Fibroblast of the aortic adventitia (primary cell): Measurements from ENCODE around the gene PDE6B. TPM values are rescaled to one million over a fixed set of nuclear protein-coding genes. Genes with fewer than 3 reads are reported as not detected.

Experiments
- DNase-seq: peaks from one replicate; pipeline ENCODE4 v3.0.0-alpha.2; 2010; ENCODE audit warnings: low read depth
- H3K4me3 ChIP-seq: 2 replicates; pipeline ENCODE4 v1.5.1; 2011; ENCODE audit warnings: low read depth, mild to moderate bottlenecking, control low read depth, low read length, moderate library complexity
- CTCF ChIP-seq: IDR thresholded peaks from 2 replicates; pipeline ENCODE4 v1.5.1; 2011; ENCODE audit warnings: mild to moderate bottlenecking, low read length, control low read depth, inconsistent platforms; ENCODE audit not compliant: insufficient read depth
- total RNA-seq: library from RNA; depleted of rRNA; stranded (reverse); fragments of >200 nt; gene quantifications from 2 replicates; pipeline ENCODE4 v1.2.3, GENCODE V29; 2012; ENCODE audit warnings: low replicate concordance

PDE6B gene
- total RNA-seq, 1 donor = not detected

- no peak overlapping the region for H3K4me3 ChIP-seq
- peak; percentile 77 for TF ChIP-seq CTCF
- DNase-seq = peak; percentile 68
Measured at GRCh38 chr4:683982-684622, 58.7 kb downstream of the PDE6B start.

GRCh38 chr4:684623-685327, 59.4 kb downstream of the PDE6B start:
- no peak overlapping the region for H3K4me3 ChIP-seq
- TF ChIP-seq CTCF = no peak
- DNase-seq = no peak

GRCh38 chr4:685679-686412, 60.5 kb downstream of the PDE6B start:
- no peak for TF ChIP-seq CTCF
- DNase-seq = no peak
- H3K4me3 ChIP-seq = no peak overlapping the region

GRCh38 chr4:686413-687040, 61.2 kb downstream of the PDE6B start:
- no peak overlapping the region for H3K4me3 ChIP-seq
- no peak for DNase-seq
- TF ChIP-seq CTCF = no peak

GRCh38 chr4:687048-687970, 61.9 kb downstream of the PDE6B start:
- DNase-seq = peak; percentile 83
- no peak for TF ChIP-seq CTCF
- H3K4me3 ChIP-seq = peak overlapping the region; percentile 22
